IPS-11a (cell line): ENCODE measurements around the gene TLR4.

ENCODE experiments used
- H3K4me3 ChIP-seq: one replicate; pipeline ENCODE4 v1.5.1; 2013; ENCODE audit warnings: low read depth, low read length, control low read depth

TLR4 gene

GRCh38 chr9:117742131-117742530 is 37.9 kb downstream of the TLR4 start:
- H3K4me3 ChIP-seq: no peak overlapping the region

DNA sequence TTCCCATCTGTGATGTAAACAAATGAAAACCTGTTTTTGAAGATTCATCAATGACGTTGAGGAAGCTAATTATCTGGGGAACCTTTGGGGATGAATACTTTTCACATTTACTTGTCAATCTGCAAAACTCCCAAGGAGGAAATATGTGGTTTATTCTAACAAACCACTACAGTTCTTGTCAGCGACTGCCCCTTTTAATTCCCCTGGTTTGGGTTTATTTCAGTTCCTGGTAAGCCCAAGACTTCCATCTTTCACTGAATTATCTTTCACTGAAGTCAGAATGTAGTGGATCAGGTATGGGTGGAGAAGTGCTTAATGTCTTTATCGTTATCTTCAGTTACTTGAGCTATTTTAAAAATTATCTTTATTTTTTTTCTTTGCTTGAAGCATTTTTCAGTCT is 40.2 kb downstream of the TLR4 start:
- no peak overlapping the region for H3K4me3 ChIP-seq

- no peak overlapping the region for H3K4me3 ChIP-seq
Observed at GRCh38 chr9:117744856-117745389, 40.7 kb downstream of the TLR4 start.

DNA sequence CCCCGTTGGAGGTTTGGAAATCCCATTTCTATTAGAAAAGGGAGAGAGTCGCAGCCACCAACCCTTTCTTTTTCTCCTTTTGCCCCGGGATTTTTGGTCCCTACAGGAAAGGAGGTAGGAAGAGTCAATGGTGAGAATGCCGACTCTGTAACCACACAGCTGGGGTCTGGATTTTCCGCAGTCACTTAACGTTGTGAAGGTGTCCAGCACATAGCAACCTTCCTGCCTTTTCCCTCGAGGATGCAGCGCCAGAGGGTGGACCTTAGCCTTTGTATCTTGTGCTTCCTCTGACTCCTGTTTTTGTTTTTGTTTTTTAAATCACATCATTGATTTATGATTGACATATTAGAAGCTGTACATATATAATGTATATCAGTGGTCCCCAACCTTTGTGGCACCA is 41.4 kb downstream of the TLR4 start:
- H3K4me3 ChIP-seq: no peak overlapping the region

DNA sequence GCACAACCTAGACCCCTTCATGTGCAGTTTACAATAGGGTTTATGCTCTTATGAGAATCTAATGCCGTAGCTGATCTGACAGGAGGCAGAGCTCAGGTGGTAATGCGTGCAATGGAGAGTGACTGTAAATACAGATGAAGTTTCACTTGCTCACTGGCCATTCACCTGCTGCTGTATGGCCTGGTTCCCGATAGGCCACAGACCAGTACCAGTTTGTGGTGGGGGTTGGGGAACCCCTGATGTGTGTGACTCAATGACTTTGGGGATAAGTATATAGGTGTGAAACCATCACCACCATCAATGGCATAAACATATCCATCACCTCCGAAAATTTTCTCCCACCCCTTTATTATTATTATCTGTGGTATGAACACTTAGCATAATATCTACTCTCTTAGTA is 42.1 kb downstream of the TLR4 start:
- no peak overlapping the region for H3K4me3 ChIP-seq

- no peak overlapping the region for H3K4me3 ChIP-seq
Observed at GRCh38 chr9:117747386-117747970, 43.3 kb downstream of the TLR4 start.

- H3K4me3 ChIP-seq: no peak overlapping the region
Observed at GRCh38 chr9:117750401-117750800, 46.2 kb downstream of the TLR4 start.

- H3K4me3 ChIP-seq: no peak overlapping the region
Observed at GRCh38 chr9:117752894-117753293, 48.7 kb downstream of the TLR4 start.

- no peak overlapping the region for H3K4me3 ChIP-seq
Observed at GRCh38 chr9:117757561-117758190, 53.5 kb downstream of the TLR4 start.

GRCh38 chr9:117763314-117763713 is 59.1 kb downstream of the TLR4 start:
- no peak overlapping the region for H3K4me3 ChIP-seq

DNA sequence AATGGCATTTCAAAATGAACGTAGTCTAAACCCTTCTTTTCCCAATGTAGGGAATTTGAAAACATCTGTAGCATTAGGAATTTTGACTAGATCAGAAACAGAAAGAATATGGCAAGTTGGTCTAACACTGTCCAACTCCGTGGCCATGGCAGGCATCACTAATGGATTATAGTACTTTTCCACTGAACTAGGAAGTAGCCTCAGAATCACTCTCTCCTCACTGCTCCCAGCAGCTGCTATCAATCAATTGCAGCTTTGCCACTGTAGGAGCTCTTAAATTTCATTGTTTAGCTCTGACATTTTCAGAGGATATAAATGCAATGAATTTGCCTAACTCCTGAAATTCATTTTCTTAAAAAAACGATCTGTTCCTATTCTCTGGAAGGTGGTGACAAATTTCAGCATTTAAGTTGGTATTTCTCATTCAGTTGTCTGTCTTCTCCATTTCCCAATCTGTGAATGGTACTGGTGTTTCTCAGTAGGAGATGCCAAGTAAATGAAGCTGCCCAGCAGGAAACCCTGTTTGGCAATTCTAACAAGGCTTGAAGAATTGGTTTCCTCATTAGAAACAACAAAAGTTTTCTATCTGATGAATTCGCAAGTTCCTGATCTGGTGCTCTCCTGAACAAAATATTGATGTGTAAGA is 64.7 kb downstream of the TLR4 start:
- H3K4me3 ChIP-seq: no peak overlapping the region

- no peak overlapping the region for H3K4me3 ChIP-seq
Observed at GRCh38 chr9:117771136-117771535, 66.9 kb downstream of the TLR4 start.

DNA sequence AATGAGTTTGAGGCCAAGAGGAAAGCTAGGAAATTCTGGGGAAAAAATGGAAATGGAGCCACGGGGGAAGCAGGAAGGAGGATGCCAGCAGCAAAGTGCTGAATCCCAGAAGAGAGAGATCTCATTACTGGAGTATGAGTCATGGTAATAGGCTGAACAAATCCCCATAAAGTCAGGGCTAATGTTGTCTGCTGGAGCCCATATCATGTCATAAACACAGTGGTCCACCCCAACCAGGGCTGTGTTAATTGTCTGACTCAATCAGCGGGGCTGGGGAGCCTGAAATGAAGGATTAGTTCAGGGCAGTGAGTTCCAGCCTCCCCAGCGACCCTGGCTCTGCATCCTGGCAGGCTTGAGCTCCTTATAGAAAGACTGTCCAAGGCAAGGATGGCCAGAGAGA is 68.8 kb downstream of the TLR4 start:
- no peak overlapping the region for H3K4me3 ChIP-seq
